IMR-90 (cell line): ENCODE data around the gene IL1RAPL1. TPM values are rescaled to one million over a fixed set of nuclear protein-coding genes. Genes with fewer than 3 reads are reported as not detected.

Experiments used
- ATAC-seq: fragments of 200-7000 bp; cut with Tn5 transposase; 2 replicates; pipeline ENCODE4 v1.9.1; 2020; ENCODE audit warnings: low read depth, mild to moderate bottlenecking, moderate library complexity
- BruUV-seq: library from RNA; stranded (reverse); fragments of 400-500 nt; replicated peaks from 2 replicates; lab custom pipeline; 2021; lab: Mats Ljungman, UMichigan
- CTCF ChIA-PET: fragments of 300-600 bp; formaldehyde crosslinking; extraction: SDS; loops from one replicate; lab custom pipeline; 2021; ENCODE audit warnings: antibody characterized with exemption; lab: Yijun Ruan, JAX
- POLR2A ChIA-PET: fragments of 300-600 bp; sonication (Branson Sonifier 250); formaldehyde crosslinking; loops from one replicate; lab custom pipeline; 2022; ENCODE audit warnings: antibody characterized with exemption; ENCODE audit not compliant: unreplicated experiment; lab: Charles Lee
- DNase-seq: peaks from one replicate; pipeline ENCODE4 v3.0.0; 2013
- H2AFZ ChIP-seq: replicated peaks from 2 replicates; pipeline ENCODE3; 2013; ENCODE audit warnings: low read length, mild to moderate bottlenecking; ENCODE audit not compliant: poor library complexity
- H2AK5ac ChIP-seq: 2 replicates; pipeline ENCODE4 v1.6.1; 2013; ENCODE audit warnings: low read depth, low read length, inconsistent platforms
- H2AK9ac ChIP-seq: replicated peaks from 2 replicates; pipeline ENCODE3; 2013; ENCODE audit warnings: mild to moderate bottlenecking, low read depth, low read length, moderate library complexity; ENCODE audit not compliant: poor library complexity
- H2BK120ac ChIP-seq: 2 replicates; pipeline ENCODE4 v1.6.1; 2013; ENCODE audit warnings: low read depth, low read length, inconsistent platforms
- H2BK15ac ChIP-seq: 3 replicates; pipeline ENCODE4 v1.6.1; 2013; ENCODE audit warnings: low read depth, low read length, inconsistent platforms
- H2BK20ac ChIP-seq: 2 replicates; pipeline ENCODE4 v1.6.1; 2013; ENCODE audit warnings: low read depth, mild to moderate bottlenecking, inconsistent platforms, low read length, moderate library complexity
- H2BK5ac ChIP-seq: 2 replicates; pipeline ENCODE4 v1.6.1; 2013; ENCODE audit warnings: mild to moderate bottlenecking, low read depth, low read length, inconsistent platforms; ENCODE audit not compliant: poor library complexity, severe bottlenecking
- H3K14ac ChIP-seq: replicated peaks from 2 replicates; pipeline ENCODE4 v1.6.1; 2013; ENCODE audit warnings: low read depth, low read length, inconsistent platforms
- H3K18ac ChIP-seq: 2 replicates; pipeline ENCODE4 v1.6.1; 2013; ENCODE audit warnings: low read depth, low read length, control low read depth
- H3K23ac ChIP-seq: 2 replicates; pipeline ENCODE4 v1.6.1; 2013; ENCODE audit warnings: low read depth, low read length, inconsistent platforms
- H3K27ac ChIP-seq: 2 replicates; pipeline ENCODE4 v1.5.1; 2013; ENCODE audit warnings: mild to moderate bottlenecking, control low read depth, low read length; ENCODE audit not compliant: insufficient read depth
- H3K27me3 ChIP-seq: 2 replicates; pipeline ENCODE4 v1.6.1; 2013; ENCODE audit warnings: low read length; ENCODE audit not compliant: control insufficient read depth, insufficient read depth
- H3K36me3 ChIP-seq: 2 replicates; pipeline ENCODE4 v1.6.1; 2013; ENCODE audit warnings: low read length, mixed read lengths; ENCODE audit not compliant: control insufficient read depth, insufficient read depth
- H3K4ac ChIP-seq: 2 replicates; pipeline ENCODE4 v1.6.1; 2013; ENCODE audit warnings: low read depth, low read length, inconsistent platforms
- H3K4me1 ChIP-seq: 2 replicates; pipeline ENCODE4 v1.6.1; 2013; ENCODE audit warnings: low read length, mixed read lengths; ENCODE audit not compliant: control insufficient read depth, insufficient read depth
- H3K4me2 ChIP-seq: 2 replicates; pipeline ENCODE4 v1.6.1; 2013; ENCODE audit warnings: low read depth, mild to moderate bottlenecking, control low read depth, low read length, moderate library complexity
- H3K4me3 ChIP-seq: 2 replicates; pipeline ENCODE4 v1.5.1; 2013; ENCODE audit warnings: low read depth, mild to moderate bottlenecking, control low read depth, low read length, moderate library complexity; ENCODE audit not compliant: insufficient read depth
- H3K56ac ChIP-seq: 2 replicates; pipeline ENCODE4 v1.6.1; 2013; ENCODE audit warnings: low read length, inconsistent platforms; ENCODE audit not compliant: insufficient read depth; ENCODE audit errors: extremely low read depth
- H3K79me1 ChIP-seq, 2 experiments: 2 replicates each; pipeline ENCODE4 v1.6.1; 2013; ENCODE audit warnings: low read length in 2 of 2, inconsistent platforms in 1 of 2, low read depth in 1 of 2
- H3K9ac ChIP-seq: 2 replicates; pipeline ENCODE4 v1.6.1; 2013; ENCODE audit warnings: low read depth, low read length, control low read depth
- H3K9me1 ChIP-seq: 2 replicates; pipeline ENCODE4 v1.6.1; 2013; ENCODE audit warnings: low read length, inconsistent platforms; ENCODE audit not compliant: insufficient read depth
- H3K9me3 ChIP-seq: 2 replicates; pipeline ENCODE4 v1.6.1; 2013; ENCODE audit warnings: low read length; ENCODE audit not compliant: control insufficient read depth, insufficient read depth
- H4K20me1 ChIP-seq: 2 replicates; pipeline ENCODE4 v1.6.1; 2013; ENCODE audit warnings: low read length, inconsistent platforms; ENCODE audit not compliant: insufficient read depth
- H4K5ac ChIP-seq: 2 replicates; pipeline ENCODE4 v1.6.1; 2013; ENCODE audit warnings: mild to moderate bottlenecking, low read depth, low read length, control low read depth
- H4K8ac ChIP-seq, 2 experiments: 2 replicates each; pipeline ENCODE4 v1.6.1; 2013; ENCODE audit warnings: low read depth in 2 of 2, low read length in 2 of 2, control low read depth in 1 of 2, inconsistent platforms in 1 of 2
- H4K91ac ChIP-seq: 2 replicates; pipeline ENCODE4 v1.6.1; 2013; ENCODE audit warnings: low read depth, low read length, inconsistent platforms; ENCODE audit not compliant: insufficient read depth
- MAFK ChIP-seq: IDR thresholded peaks from 2 replicates; pipeline ENCODE4 v1.6.1; 2012; ENCODE audit warnings: low read depth, low read length, improper control_type of control experiment
- POLR2A ChIP-seq: IDR thresholded peaks from 2 replicates; pipeline ENCODE4 v1.6.1; 2012; ENCODE audit warnings: mild to moderate bottlenecking, low read depth, low read length
- dilution Hi-C: fragments of 300-500 bp; cut with HindIII; formaldehyde crosslinking; loops from one replicate; pipeline ENCODE4 v1.14.3; 2018; ENCODE audit warnings: low sequenced_read_pairs; ENCODE audit not compliant: unreplicated experiment
- in situ Hi-C: fragments of 300-500 bp; cut with MboI; formaldehyde crosslinking; loops from 3 replicates; pipeline ENCODE4 v1.14.3; 2019; ENCODE audit warnings: low sequenced_read_pairs, inconsistent platforms, mixed read lengths
- intact Hi-C: fragments of 100-400 bp; cut with micrococcal nuclease; formaldehyde crosslinking; loops from 2 replicates; pipeline ENCODE4 v1.10.0; 2022
- polyA plus RNA-seq, 3 experiments: library from polyadenylated mRNA; depleted of rRNA; stranded (reverse); fragments of >200 nt; gene quantifications; 2 replicates each; pipeline ENCODE4 v1.2.3, GENCODE V29; 2012; ENCODE audit warnings: low replicate concordance in 1 of 3
- total RNA-seq: library from RNA; depleted of rRNA; stranded (reverse); fragments of >200 nt; gene quantifications from 2 replicates; pipeline ENCODE4 v1.2.3, GENCODE V29; 2012
- TF ChIP-seq, protein P1 (sequence below): fragments of 150-350 bp; IDR thresholded peaks from 2 replicates; pipeline ENCODE4 v1.6.1; 2016; ENCODE audit warnings: low read depth, mild to moderate bottlenecking, low read length, moderate library complexity, borderline replicate concordance

Gene IL1RAPL1
- total and polyA plus RNA-seq, 2 of the 4 experiments (the other 2 are of a cell fraction), result 1.5 to 9.0 TPM

DNA sequence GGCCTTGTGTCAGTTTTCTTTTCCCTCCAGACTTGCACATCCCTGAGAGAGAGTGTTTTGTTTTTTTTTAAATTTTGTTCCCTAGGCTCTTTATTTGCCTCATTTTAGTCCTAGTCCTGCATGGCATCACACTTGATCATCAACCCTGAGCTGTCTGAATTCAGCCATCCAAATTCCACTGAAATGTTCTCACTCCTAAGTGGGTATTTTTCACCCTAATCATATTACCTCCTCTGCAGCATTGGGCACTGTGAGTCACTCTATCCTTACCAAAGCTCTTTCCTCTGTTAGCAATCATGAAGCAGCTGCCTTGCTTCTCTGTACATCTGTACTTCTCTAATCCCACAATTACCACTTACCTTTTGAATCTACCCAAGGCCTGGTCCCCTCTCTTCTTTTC is 1271.5 kb downstream of the IL1RAPL1 start:
- Histone ChIP-seq H2AK9ac (no peak overlapping the region), H3K4me1 (no peaks in the 10 kb centered on the region), H3K14ac (no peak overlapping the region), H2BK120ac (no peak overlapping the region), H3K9me3 (no peaks in the 10 kb centered on the region), H3K4ac (no peak overlapping the region), H3K9me1 (no peaks in the 10 kb centered on the region), H4K5ac (no peak overlapping the region), H2BK20ac (no peak overlapping the region), H3K79me1 (no peaks in the 10 kb centered on the region), H4K91ac (no peak overlapping the region), H3K27me3 (no peaks in the 10 kb centered on the region), H3K36me3 (no peaks in the 10 kb centered on the region), H2AK5ac (no peak overlapping the region), H3K4me2 (no peak overlapping the region), H2BK5ac (no peak overlapping the region), H3K23ac (no peak overlapping the region), H3K4me3 (no peak overlapping the region), H3K27ac (no peak overlapping the region), H2BK15ac (no peak overlapping the region), H3K18ac (no peak overlapping the region), H3K9ac (no peak overlapping the region), H3K56ac (no peak overlapping the region), H2AFZ (no peak overlapping the region), H4K8ac (no peak overlapping the region), H4K20me1 (no peaks in the 10 kb centered on the region)
- TF ChIP-seq, protein P1, sequence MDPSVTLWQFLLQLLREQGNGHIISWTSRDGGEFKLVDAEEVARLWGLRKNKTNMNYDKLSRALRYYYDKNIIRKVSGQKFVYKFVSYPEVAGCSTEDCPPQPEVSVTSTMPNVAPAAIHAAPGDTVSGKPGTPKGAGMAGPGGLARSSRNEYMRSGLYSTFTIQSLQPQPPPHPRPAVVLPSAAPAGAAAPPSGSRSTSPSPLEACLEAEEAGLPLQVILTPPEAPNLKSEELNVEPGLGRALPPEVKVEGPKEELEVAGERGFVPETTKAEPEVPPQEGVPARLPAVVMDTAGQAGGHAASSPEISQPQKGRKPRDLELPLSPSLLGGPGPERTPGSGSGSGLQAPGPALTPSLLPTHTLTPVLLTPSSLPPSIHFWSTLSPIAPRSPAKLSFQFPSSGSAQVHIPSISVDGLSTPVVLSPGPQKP, result no peak
- TF ChIP-seq POLR2A (no peak), MAFK (no peak)
- CTCF ChIA-PET, result no interaction called here
- no TSS peak for BruUV-seq
- POLR2A ChIA-PET, result no interaction called here
- dilution Hi-C loops, result no loop called here
- DNase-seq (peak; percentile 69), ATAC-seq (peak; percentile 78)
- in situ Hi-C loops, result no loop called here
- intact Hi-C loops, result no loop called here
